ENCODE measurements around the gene CRYBB3. TPM values are rescaled to one million over a fixed set of nuclear protein-coding genes. Genes with fewer than 3 reads are reported as not detected.
"Not testable (repeated sequence)": the region's sequence is repeated elsewhere in the genome, so short reads cannot be mapped to it uniquely, and the experiment has no call there.

CRYBB3 gene
- total and polyA plus RNA-seq, 12 donors, result 0.50 to 2.7 (median 0.57) TPM; not detected in 7

GRCh38 chr22:25203082-25203481 lies 3.4 kb downstream of the CRYBB3 start:
- Histone ChIP-seq H3K4me1 (replicated peaks in 1 of 2) (no peaks in the 10 kb centered on the region), H3K9me3 (replicated peaks in 1 of 3) (no peaks in the 10 kb centered on the region), H3K27me3 (no peaks in the 10 kb centered on the region), H3K27ac (no peak overlapping the region), H3K4me3 (no peak overlapping the region), H3K36me3 (replicated peaks in 1 of 2) (no peaks in the 10 kb centered on the region)
- TF ChIP-seq CTCF (IDR thresholded peaks at IDR 0.05) (no peak), POLR2A (IDR thresholded peaks at IDR 0.05) (no peak)
- 85 to 91% (median 90%) methylated on average over 4 of the region's 4 CpGs for WGBS, 4 donors
- DNase-seq, result no peak
- intact Hi-C loops (cut with DNase I), result no loop called here

GRCh38 chr22:25204547-25204946 lies 4.9 kb downstream of the CRYBB3 start:
- H3K9me3 ChIP-seq (replicated peaks in 1 of 3); H3K4me1 ChIP-seq (replicated peaks in 1 of 2); DNase-seq; H3K27me3 ChIP-seq; H3K4me3 ChIP-seq; H3K36me3 ChIP-seq (replicated peaks in 1 of 2); intact Hi-C loops (cut with DNase I); H3K27ac ChIP-seq: not testable (repeated sequence)
- 85 to 94% (median 88%) methylated on average over 7 of the region's 7 CpGs for WGBS, 4 donors

GRCh38 chr22:25205847-25206246 lies 6.2 kb downstream of the CRYBB3 start:
- H3K9me3 ChIP-seq (replicated peaks in 1 of 3), result no peaks in the 10 kb centered on the region
- intact Hi-C loops (cut with DNase I), result no loop called here
- H3K4me3 ChIP-seq, result no peak overlapping the region
- DNase-seq, result no peak
- no peaks in the 10 kb centered on the region for H3K36me3 ChIP-seq (replicated peaks in 1 of 2)
- no peaks in the 10 kb centered on the region for H3K27me3 ChIP-seq
- TF ChIP-seq CTCF (IDR thresholded peaks at IDR 0.05) (no peak), POLR2A (IDR thresholded peaks at IDR 0.05) (no peak)
- WGBS, 4 donors, result 88 to 94% (median 92%) methylated on average over 1 of the region's 1 CpG
- H3K4me1 ChIP-seq (replicated peaks in 1 of 2), result no peaks in the 10 kb centered on the region
- no peak overlapping the region for H3K27ac ChIP-seq

- no peaks in the 10 kb centered on the region for H3K27me3 ChIP-seq
- 92 to 97% (median 95%) methylated on average over 10 to 21 of the region's 21 CpGs for WGBS, 4 donors
- H3K9me3 ChIP-seq (replicated peaks in 1 of 3), result no peaks in the 10 kb centered on the region
- intact Hi-C loops (cut with DNase I), result no loop called here
- no peaks in the 10 kb centered on the region for H3K4me1 ChIP-seq (replicated peaks in 1 of 2)
- no peak overlapping the region for H3K27ac ChIP-seq
- TF ChIP-seq CTCF (IDR thresholded peaks at IDR 0.05) (no peak), POLR2A (IDR thresholded peaks at IDR 0.05) (no peak)
- no peak overlapping the region for H3K4me3 ChIP-seq
- no peak for DNase-seq
- no peaks in the 10 kb centered on the region for H3K36me3 ChIP-seq (replicated peaks in 1 of 2)
Observed at GRCh38 chr22:25206998-25207397, 7.3 kb downstream of the CRYBB3 start.

GRCh38 chr22:25207553-25208157 lies 8.0 kb downstream of the CRYBB3 start:
- no peak overlapping the region for H3K4me3 ChIP-seq
- H3K36me3 ChIP-seq (replicated peaks in 1 of 2), result no peaks in the 10 kb centered on the region
- intact Hi-C loops (cut with DNase I), result no loop called here
- H3K9me3 ChIP-seq (replicated peaks in 1 of 3), result no peaks in the 10 kb centered on the region
- 45 to 87% (median 84%) methylated on average over 1 to 2 of the region's 2 CpGs for WGBS, 4 donors
- H3K4me1 ChIP-seq (replicated peaks in 1 of 2), result no peaks in the 10 kb centered on the region
- no peaks in the 10 kb centered on the region for H3K27me3 ChIP-seq
- no peak overlapping the region for H3K27ac ChIP-seq
- TF ChIP-seq POLR2A (IDR thresholded peaks at IDR 0.05) (no peak), CTCF (IDR thresholded peaks at IDR 0.05) (no peak)
- no peak for DNase-seq

All from adrenal gland (tissue), 12 donors.